ENCODE results near the gene ADTRP.

DNA sequence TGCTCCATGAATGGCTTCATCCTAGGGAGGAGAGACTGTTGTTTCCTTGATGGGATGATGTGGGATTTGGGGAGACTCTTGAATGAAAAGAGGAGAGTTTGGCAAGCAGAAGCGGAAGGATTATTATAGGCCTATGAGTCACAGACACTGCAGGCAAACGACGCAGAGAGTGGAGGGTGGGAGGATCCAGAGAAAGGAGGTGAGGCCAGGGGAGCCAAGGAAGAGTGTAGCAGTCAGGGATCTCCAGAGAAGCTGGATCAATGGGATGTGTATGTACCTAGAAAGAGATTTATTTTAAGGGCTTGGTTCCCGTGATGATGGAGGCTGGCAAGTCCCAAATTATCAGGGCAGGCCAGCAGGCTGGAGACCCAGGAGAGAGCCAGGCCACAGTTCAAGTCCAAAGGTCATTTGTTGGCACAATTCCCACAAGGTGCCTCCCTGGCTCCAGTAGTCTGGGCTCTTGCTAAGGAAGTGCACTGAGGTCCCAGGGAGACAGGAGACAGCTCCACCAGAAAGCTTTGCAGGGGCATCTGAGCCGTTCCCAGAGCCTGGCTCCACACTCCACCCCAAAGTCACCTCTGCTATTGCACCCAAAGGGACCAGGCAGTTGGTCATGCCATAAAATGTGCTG lies 76.0 kb downstream of the ADTRP start:
- TF ChIP-seq, protein P1, sequence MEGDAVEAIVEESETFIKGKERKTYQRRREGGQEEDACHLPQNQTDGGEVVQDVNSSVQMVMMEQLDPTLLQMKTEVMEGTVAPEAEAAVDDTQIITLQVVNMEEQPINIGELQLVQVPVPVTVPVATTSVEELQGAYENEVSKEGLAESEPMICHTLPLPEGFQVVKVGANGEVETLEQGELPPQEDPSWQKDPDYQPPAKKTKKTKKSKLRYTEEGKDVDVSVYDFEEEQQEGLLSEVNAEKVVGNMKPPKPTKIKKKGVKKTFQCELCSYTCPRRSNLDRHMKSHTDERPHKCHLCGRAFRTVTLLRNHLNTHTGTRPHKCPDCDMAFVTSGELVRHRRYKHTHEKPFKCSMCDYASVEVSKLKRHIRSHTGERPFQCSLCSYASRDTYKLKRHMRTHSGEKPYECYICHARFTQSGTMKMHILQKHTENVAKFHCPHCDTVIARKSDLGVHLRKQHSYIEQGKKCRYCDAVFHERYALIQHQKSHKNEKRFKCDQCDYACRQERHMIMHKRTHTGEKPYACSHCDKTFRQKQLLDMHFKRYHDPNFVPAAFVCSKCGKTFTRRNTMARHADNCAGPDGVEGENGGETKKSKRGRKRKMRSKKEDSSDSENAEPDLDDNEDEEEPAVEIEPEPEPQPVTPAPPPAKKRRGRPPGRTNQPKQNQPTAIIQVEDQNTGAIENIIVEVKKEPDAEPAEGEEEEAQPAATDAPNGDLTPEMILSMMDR (IDR thresholded peaks at IDR 0.05): no peak
- TF ChIP-seq EP300 (IDR thresholded peaks at IDR 0.05): no peak
- no peak for TF ChIP-seq POLR2A (IDR thresholded peaks at IDR 0.05)

Measured in ovary (tissue), 3 donors.